ENCODE results near the gene AP1AR.
"Not testable (repeated sequence)": the region's sequence is repeated elsewhere in the genome, so short reads cannot be mapped to it uniquely, and the experiment has no call there.

AP1AR gene, protein sequence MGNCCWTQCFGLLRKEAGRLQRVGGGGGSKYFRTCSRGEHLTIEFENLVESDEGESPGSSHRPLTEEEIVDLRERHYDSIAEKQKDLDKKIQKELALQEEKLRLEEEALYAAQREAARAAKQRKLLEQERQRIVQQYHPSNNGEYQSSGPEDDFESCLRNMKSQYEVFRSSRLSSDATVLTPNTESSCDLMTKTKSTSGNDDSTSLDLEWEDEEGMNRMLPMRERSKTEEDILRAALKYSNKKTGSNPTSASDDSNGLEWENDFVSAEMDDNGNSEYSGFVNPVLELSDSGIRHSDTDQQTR

DNA sequence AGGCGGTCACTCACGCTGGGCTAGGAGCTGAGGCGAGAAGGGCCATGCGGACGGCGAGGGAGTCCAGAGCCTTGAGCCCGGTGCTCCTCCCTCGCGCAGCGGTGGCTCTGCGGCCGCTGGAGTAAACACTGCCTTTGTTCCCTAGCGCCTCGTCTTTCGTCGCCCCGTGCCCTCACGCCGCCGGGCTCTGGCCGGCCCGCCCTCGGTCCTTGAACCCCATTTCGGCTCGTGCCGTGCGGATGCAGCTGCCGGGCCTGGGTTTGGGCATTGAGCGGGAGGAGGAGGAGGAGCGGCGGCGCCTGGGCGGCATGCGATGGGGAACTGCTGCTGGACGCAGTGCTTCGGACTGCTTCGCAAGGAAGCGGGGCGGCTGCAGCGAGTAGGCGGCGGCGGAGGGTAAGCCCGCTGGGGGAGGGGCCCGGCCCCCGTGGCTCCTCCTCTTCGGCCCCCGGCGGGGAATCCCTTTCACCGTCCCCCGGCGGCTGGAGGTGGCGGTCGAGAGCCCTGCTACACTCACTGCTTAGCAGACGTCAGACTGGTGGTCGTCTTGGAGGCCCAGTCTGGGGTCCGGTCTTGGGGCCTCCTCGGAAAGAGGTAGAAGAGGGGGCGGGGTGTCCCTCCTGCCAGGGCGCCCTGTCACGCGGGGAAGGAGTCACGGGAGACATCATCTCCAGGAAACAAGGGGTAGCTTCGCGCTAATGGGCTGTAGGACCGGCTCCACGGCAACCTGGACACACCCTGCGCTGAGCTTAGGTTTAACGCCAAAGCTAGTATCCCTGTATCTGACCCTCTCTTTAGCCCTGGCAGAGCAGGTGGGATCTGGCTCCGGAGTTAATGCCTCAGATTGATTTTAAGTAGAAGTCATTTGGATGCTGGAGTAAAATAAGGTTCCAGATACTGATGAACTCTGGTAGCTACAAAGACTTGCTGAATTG, at the start of gene AP1AR:
Gene AP1AR, plus strand, starts transcription at position 9 of the 935 bp plus-strand sequence. Its CDS starts 305 bp downstream, at position 314.
- DNase-seq = peak; percentile 62

DNA sequence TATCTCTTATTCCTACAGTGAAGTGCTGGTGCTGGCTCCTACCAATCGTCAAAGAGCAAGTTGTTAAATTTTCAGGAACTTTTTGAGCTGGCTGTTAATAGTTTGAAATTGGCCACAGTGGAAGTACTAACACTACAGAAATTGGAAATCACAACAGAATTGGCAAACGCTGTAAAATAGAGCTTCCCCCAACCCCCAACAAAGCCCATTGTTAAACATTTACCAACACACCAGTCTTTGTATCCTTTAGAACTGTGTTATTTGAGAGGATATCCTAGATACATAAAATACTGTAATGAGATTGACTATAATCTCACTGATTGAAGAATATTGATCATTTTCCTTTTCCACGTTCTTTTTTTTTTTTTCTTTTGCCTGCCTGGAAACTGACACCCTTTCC, 49.0 kb upstream of the AP1AR start:
- DNase-seq = no peak

DNA sequence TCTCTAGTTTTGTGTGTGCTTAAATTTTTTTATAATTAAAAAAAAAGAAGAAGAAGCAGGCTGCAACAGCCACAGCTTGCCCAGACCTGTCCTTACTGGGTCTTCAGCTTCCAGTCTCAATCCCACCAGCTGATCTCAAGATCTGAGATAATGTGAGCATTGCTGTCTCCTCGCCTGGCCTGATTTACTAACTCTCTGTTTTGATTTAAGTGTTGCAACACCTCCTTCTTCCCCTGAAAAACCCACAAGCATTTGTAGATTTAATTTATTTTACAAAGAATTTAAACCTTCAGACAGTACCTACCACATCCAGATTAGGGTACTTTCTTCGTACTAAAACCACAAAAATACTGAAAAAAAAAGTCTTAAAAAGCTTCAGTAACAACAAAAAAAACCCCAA, 48.3 kb upstream of the AP1AR start:
- DNase-seq = no peak

DNA sequence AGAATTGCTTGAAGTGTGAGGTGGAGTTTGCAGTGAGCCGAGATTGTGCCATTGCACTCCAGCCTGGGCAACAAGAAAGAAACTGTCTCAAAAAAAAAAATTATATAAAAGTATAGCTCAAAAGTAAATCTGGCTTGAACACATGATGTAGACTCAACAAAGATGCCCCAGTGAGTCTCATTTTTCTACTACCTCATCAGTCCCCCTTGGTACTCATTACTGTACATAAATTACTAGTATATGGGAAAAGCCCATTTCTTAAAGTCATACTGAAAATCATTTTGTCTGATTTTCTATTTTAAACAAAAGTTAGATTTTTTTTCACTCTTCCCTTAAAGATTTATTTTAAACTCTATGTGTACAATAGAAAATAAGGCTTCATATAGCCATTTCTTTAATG, 47.1 kb upstream of the AP1AR start:
- DNase-seq = no peak

DNA sequence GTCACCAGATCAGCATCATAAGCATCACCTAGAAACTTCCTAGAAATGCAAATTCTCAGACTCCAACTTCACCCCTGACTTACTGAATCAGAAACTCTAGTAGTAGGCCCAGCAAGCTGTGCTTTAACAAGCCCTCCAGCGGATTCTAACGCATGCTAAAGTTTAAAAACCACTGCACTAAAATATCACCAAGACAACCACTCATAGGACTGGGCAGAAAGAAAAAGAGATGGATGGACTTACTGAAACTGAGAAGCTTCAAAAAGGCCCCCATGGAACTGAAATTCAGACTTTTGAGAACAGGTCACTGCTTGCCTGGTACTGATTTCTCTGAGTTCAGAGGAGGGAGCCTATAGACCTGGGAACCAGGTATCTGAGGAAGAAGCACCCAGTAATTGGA, 46.3 kb upstream of the AP1AR start:
- no peak for DNase-seq

DNA sequence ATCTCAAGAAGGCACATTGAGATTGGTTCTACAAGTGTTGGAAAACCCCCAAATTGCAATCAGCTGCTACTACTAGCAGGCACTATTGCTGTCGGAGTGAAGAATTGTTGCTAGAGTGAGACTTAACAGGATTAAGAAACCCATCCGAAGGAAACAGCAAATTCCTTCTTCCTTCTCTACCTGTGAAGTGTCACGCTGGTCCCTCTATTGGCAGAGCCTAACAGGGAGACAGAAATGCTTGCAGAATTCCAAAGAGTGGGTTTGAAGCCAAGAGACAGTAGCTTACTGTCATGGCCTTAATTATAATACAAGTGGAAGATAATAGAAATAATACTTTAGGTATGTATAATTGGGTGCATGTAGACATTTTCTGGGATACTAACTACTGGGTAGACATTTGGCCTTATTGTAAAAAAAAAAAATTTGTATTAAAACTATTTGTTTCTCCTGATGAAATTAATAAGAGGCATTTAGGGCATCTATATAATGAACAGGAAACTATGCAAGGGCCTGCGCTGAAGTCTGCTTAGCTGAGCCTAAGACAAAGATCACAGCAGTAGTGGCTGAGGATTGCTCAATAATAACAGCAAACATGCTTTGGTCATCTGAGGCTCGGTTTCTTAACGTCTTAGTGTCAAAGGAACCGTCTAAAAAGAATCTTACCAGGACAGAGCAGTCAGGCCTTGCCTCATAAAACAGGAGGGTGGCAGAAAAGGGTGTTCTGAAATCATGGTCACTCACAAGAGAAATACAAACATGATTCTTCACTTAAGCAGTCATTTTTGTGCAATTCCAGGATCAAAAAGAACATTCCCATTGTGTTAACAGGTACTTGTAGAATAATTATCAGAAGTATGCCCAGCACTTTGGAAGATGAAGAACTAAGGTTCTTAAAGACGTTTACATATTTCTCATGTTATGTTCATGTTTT, 45.6 kb upstream of the AP1AR start:
- DNase-seq = no peak

DNA sequence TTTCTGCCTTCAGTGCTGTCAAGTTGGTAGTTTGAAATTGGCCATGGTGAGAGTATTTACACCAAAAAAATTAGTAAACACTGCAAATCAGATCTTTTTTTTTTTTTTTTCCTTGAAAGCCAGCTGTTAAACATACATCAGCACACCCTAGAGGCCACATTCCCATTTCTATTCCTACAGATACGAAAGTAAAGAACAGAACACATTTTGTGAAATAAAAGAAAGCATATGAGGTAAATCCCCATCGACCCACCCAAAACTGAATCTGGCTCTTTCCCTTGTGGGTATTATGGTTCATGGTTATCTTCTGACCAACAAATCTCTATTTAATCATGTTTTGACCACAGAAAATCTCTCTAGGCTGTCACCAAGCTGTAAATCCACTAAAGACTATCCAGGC, 41.8 kb upstream of the AP1AR start:
- no peak for DNase-seq

DNA sequence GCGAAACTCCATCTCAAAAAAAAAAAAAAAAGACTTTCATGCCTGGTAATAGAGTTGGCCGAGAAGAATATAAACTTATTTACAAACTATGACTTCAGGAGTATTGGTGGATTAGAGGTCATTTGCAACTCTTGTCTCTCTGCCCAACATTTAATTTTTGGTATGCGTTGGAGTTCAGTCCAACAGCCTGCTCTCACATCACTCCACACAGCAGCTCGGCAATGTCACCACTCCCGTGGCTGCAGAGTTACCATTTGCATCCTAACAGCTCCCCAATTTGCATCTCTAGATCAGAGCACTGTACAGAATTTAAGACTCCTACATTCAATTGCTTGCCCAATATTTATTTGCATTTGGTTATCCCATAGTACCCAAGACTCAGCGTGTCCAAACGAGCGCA, 40.9 kb upstream of the AP1AR start:
- no peak for DNase-seq

DNA sequence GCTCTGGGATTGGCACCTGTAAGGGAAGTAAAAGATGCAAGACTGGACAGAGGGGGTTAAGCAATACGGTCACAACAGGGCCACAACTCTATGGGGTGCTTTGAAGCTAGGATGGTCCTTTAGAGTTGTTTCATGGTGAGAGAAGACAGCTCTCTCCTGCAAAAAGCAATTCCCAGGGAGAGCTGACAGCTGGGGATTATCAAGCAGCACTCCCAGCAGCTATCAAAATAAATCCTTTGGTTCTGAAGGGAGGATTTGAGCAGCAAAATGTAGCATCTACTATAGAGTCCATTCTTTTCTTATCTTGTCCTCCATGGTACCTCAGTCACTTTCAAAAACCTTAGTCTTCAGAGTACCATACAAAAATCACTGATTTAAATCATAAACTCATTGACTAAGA, 35.1 kb upstream of the AP1AR start:
- DNase-seq = no peak

DNA sequence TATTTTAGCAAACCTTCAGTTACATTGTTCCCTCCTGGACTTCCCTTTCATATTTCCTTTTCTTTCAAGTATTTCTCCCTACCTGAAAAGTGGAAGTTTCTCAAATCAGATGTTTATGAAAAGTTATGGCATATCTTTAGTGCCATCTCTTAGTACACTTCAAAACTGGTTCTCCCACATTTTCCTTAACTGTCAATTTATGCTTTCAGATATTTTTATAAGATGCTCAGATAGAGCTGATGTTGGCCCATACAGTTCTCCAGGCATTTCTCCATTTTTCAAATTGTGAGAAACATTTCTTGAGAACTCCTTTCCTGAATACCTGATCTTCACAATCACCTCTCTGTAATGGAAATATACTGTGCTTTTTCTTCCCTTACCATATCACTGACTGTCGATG, 32.5 kb upstream of the AP1AR start:
- no peak for DNase-seq

DNA sequence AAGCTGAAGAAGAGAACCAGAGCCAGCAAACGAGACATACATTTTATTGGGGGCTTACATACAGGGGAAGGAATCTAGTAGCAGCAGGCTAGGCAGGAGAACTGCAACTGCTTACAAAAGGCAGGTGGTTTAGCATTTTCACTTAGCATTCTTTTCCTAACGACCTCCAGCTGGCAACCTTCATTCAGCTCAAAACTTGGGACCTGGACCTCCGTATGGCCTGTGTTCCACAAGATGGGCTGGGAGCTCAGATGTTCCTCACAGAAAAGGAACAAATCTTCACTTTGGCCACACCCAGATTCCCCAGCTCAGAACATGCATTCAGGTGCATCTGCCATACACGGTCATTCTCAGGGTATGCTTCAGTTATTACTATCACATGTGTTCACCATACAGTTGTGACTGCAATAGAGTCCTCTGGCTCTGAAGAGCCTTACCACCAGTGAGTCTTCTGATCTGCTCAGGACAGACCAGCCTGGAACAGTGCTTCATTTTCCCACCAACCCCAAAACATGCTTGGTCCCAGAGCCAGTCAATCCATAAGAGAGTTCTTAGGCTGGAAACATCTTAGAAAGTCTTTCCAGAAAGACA, 29.6 kb upstream of the AP1AR start:
- no peak for DNase-seq

DNA sequence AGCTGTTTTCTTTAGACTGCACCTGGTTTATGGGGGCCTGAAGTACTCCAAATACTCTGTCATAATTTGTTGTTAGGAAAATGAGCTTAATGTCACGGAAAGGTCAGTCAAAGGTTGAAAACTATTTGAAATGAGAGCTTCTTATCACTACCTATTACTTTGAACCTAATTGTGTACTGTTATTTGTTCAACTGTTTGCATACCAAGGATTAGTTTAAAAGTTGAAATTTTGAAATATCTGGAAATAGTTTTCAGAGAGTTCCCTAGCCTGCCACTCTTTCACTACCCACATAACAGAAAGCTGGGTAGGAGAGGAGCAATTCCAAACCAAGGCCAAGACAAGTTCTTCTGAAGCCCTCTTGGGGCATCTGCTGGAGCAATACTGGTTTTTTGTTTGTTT, 28.0 kb upstream of the AP1AR start:
- no peak for DNase-seq

DNA sequence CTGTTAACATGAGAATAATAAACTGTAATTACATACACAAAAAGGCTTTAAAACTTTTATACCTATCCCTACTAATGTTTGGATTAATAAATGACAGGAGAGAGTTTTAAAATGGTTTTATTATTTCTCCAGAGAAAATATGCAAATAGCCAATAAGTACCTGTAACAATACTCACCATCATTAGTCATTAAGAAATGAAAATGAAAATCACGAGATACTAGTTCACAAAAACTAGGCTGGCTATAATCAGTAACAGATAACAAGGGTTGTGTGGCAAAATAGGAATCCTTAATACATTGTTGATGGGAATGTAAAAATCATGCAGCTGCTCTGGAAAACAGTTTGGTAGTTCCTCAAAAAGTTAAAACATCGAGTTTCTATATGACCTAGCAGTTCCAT, 25.2 kb upstream of the AP1AR start:
- no peak for DNase-seq

DNA sequence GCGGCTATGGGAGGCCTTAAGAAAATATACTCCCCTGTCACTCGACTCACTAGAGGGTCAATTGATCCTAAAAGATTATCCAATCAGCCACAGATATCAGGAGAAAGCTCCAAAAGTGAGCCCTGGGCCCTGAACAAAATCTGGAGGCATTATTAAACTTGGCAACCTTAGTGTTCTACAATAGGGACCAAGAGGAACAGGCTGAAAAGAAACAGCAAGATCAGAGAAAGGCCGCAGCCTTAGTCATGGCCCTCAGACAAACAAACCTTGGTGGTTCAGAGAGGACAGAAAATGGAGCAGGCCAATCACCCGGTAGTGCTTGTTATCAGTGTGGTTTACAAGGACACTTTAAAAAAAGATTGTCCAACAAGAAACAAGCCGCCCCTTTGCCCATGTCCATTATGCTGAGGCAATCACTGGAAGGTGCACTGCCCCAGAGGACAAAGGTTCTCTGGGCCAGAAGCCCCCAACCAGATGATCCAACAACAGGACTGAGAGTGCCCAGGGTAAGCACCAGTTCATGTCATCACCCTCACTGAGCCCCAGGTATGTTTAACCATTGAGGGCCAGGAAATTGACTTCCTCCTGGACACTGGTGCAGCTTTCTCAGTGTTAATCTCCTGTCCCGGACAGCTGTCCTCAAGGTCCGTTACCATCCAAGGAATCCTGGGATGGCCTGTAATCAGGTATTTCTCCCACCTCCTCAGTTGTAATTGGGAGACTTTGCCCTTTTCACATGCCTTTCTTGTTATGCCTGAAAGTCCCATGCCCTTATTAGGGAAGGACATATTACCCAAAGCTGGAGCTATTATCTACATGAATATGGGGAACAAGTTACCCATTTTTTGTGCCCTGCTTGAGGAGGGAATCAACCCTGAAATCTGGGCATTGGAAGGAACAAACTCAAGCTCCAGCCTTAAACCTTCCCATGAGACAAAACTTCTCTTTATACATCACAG, 23.2 kb upstream of the AP1AR start:
- DNase-seq = not testable (repeated sequence)

DNA sequence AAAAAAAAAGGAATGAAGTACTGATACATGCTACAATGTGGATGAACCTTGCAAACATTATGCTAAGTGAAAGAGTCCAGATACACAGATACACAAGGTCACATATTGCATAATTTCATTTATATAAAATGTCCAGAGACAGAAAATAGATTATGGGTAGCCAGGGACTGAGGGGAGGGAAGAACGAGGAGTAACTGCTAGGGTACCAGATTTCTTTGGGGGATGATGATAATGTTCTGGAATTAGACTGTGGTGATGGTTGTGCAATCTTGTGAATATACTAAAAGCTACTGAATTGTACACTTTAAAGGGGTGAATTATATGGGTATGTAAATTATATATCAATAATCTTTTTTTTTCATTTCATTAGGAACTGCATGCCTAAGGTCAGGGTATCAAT, 20.8 kb upstream of the AP1AR start:
- DNase-seq = no peak

DNA sequence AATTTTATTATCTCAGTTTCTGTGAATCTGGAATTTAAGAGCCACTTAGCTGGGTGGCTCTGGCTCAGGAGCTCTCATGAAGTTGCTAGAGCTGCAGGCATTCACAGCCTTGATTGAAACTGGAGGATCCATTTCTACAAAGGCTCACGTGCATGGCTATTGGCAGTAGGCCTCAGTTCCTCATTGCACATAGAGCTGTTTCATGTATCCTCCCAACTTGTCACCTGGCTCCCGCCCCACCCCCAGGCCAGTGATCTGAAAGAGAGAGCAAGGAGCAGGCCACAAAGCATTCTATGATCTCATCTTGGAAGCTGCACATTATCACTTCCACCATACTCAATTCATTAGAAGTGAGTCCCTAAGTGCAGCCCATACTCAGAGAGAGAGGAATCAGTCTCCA, 18.5 kb upstream of the AP1AR start:
- DNase-seq = no peak

DNA sequence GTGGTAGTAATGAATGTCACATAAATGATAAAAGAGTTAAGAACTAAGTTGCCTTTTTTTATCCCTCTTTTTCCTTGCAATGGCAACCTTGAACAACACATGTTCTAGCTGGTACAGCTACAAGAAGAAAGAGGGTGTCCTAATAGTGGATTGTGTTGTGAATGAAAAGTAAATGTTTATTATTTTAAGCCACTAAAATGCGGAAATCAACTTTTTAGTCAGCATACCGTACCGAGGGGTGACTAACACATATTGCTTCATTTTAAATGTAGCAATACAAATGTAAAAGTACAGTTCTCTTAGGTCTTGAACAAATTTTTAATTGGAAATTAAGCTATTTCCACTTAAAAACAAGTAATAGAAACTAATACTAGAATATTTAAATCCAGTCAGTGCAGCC, 17.7 kb upstream of the AP1AR start:
- no peak for DNase-seq

DNA sequence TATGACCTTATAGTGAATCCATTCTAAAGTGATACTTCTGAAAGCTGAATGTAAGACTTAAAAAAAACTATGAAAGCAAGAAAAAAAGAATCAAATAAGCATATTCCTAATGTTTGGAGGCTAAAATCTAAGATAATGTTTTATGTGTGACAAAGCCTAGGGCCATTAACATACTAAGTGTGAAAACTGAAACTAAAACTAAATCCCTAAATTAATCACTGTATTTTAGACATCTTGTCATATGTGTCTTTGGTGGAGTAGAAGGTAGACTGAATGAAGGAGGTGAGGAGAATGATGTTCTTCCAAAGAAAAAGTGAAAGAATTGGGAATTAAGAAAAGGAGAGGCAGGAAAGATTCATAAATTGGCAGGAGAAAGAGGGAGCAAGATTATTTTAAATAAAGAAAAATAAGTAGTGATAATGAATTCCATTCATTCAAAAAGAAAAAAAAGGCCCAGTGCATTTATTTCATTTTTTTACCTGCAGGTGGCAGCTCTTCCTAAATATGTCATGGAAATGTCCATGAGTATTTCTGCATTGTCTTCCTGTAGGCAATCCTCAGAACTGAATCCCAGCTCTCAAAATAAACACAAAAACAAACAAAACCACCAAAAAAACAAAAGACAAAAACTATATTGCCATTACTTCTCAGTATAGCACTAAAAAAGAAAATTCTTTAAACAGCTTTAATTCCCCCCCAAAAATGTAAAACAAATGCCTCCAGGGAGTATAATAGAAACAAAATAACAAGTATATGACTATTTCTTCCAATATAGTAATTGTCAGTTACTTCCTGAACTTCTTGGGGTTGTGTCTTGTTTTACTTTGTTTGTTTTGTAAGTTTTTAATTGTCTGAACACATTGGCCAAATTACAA, 17.0 kb upstream of the AP1AR start:
- DNase-seq = no peak

DNA sequence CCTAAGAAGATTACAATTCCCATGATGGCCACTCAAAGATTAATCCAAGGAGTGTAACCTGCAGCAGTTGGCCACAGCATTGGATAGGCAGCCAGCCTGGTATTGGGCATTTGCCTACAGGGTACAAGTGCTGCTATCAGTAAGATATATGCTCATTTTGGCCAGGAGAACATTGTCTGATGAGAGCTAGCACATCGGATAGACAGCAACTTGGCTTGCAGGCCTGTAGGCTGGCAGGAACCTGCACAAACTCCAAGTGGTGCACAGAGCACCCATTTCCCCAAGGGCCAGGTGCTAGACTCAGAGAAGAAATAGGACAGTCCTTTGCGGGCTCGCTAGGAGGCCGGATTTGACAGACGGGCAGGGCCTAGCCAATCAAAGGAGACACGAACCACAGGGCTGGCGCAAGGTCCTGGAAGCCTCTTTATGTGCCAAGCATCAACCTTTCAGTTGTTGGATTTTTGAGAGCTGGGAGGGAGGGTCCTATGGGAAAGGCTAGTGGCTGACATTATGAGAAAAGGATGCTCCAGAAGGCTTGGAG, 11.7 kb upstream of the AP1AR start:
- DNase-seq = no peak
